GDM1 (cell line): ENCODE results near the gene EP400.

Experiments
- DNase-seq: peaks from one replicate; lab custom pipeline; 2025; lab: John Stamatoyannopoulos, UW

Gene EP400

GRCh38 chr12:132019891-132020290 is 70.1 kb downstream of the EP400 start:
- DNase-seq = no peak

GRCh38 chr12:132020292-132020691 is 70.5 kb downstream of the EP400 start:
- DNase-seq = no peak

- no peak for DNase-seq
These were observed 71.5 kb downstream of the EP400 start for GRCh38 chr12:132021031-132021871.

- DNase-seq = no peak
These were observed 72.2 kb downstream of the EP400 start for GRCh38 chr12:132021965-132022364.

GRCh38 chr12:132023658-132024057 is 73.9 kb downstream of the EP400 start:
- no peak for DNase-seq

- DNase-seq = no peak
These were observed 75.0 kb downstream of the EP400 start for GRCh38 chr12:132024758-132025157.

GRCh38 chr12:132025526-132025925 is 75.8 kb downstream of the EP400 start:
- no peak for DNase-seq

GRCh38 chr12:132026061-132026795 is 76.5 kb downstream of the EP400 start:
- DNase-seq = no peak

GRCh38 chr12:132026796-132027500 is 77.2 kb downstream of the EP400 start:
- no peak for DNase-seq

GRCh38 chr12:132027636-132028035 is 77.9 kb downstream of the EP400 start:
- DNase-seq = no peak

GRCh38 chr12:132028111-132028510 is 78.4 kb downstream of the EP400 start:
- no peak for DNase-seq

- DNase-seq = no peak
These were observed 80.0 kb downstream of the EP400 start for GRCh38 chr12:132029503-132030300.

GRCh38 chr12:132030367-132031038 is 80.8 kb downstream of the EP400 start:
- DNase-seq = no peak

GRCh38 chr12:132033627-132034026 is 83.9 kb downstream of the EP400 start:
- DNase-seq = no peak

- DNase-seq = no peak
These were observed 86.4 kb downstream of the EP400 start for GRCh38 chr12:132036063-132036683.

GRCh38 chr12:132040906-132041606 is 91.3 kb downstream of the EP400 start:
- DNase-seq = no peak

GRCh38 chr12:132043216-132043615 is 93.5 kb downstream of the EP400 start:
- no peak for DNase-seq

- DNase-seq = no peak
These were observed 94.2 kb downstream of the EP400 start for GRCh38 chr12:132043770-132044467.

- no peak for DNase-seq
These were observed 95.1 kb downstream of the EP400 start for GRCh38 chr12:132044661-132045412.
